Endothelial cell of hepatic sinusoid (primary cell): ENCODE measurements around the gene PRRC2B.

Experiments used
- in situ Hi-C: cut with HindIII; loops from 2 replicates; pipeline ENCODE4 v1.10.0; 2017; ENCODE audit warnings: low sequenced_read_pairs

PRRC2B gene

DNA sequence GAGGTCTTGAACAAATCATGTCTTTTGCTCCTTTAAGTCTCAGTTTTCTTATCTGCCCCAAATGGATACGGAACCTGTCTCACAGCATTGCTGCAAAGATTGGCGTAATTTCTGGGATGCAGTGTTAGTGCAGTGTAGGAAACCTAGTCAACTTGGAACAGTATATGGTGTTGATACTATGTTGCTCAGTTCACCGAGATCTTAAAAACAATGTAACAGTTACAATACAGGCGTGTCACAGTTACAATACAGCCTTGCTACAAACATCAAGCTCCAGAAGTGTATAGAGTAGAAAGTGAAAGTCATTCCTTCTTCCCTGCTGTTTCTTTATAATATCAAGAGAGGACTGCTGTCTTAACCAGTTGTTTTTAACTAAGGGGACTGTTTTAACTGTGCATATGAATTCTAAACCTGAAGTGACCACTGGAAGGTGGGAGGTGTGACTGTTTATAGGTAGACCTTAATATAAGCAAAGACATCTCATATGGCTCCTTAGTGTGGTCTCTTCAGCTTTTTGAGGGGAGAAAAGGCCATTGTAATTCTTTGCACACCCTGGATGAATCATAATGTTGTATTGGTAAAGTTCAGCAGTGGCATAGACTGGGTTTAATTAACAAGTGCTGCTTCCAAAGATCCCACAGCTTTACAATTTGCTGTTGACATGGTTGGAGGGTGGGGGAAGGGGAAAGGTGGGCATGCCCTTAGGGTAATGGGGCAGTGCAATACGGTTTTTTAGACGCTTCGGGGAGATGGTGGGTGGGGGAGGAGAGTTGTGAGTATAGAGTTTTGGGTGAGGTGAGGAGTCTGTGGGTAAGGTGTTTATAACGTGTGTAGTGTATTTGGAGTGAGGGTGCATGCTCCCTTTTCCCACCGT is 12.9 kb downstream of the PRRC2B start:
- in situ Hi-C loops, result no loop called here

DNA sequence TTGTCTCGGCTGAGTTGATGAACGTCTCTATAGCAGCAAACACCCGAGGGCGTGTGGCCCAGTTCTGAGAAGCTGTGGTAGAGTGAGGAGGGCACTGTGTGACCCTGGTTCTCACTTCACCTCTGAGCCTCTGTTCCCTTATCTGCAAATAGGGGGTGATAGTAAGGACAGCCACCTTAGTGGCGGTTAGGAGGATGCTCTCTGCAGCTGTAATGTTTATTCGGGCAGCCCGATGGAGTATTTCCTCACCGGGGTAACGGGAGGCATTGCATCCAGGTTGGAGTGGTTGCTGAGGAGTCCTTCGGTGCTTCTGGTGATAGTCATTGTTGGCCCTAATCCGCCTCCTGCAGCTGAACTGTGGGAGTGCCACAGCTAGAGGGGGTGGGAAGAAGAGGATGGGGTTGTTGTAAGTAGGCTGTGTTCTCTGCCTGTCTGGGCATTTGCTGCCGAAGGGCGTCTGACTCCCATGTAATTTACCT is 13.9 kb downstream of the PRRC2B start:
- in situ Hi-C loops, result no loop called here

DNA sequence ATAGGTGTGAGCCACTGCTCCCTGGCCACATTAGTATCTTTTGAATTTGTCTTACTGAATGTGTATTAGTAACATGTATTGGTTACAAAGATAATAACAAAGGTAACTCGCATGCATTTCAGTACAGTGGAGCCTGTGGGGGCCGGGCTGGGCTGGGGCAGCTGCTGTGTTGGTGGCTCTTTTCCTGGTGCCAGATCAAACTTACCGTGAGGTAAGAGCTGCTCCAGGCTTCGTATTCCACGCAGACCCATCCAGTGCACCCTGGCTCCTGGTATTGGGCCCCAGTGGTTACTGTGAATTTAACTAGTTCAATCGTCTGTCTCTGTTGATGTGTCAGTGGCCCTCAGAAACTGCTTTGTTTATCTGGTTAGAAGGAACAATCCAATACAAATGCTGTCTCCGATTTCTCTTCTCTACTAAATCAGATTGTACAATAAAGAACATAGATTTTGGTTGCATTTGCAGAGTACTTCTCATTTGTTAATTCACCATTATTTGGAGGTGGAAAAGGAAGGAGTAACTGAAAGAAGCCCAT is 15.6 kb downstream of the PRRC2B start:
- in situ Hi-C loops, result no loop called here

DNA sequence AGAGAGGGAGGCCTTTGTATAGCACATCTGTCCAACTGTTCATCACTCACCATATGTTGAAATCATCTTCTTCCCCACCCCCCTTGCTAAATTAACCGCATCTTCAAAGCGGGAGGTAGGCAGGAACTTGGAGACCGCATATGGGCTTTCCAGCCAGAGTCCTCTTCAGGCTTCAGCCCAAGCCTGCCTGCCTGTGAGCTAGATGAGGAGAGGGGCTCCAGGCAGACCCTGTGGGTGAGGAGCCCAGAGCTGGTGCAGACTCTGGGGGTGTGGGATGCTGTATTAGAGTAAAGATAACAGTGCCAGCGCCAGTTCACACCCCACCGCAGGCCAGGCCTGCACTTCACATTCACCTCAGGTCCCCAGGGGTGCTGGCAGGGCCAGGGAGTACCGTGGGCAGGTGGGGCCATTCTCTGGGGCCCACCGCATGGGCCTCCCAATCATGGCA is 16.2 kb downstream of the PRRC2B start:
- in situ Hi-C loops, result no loop called here

DNA sequence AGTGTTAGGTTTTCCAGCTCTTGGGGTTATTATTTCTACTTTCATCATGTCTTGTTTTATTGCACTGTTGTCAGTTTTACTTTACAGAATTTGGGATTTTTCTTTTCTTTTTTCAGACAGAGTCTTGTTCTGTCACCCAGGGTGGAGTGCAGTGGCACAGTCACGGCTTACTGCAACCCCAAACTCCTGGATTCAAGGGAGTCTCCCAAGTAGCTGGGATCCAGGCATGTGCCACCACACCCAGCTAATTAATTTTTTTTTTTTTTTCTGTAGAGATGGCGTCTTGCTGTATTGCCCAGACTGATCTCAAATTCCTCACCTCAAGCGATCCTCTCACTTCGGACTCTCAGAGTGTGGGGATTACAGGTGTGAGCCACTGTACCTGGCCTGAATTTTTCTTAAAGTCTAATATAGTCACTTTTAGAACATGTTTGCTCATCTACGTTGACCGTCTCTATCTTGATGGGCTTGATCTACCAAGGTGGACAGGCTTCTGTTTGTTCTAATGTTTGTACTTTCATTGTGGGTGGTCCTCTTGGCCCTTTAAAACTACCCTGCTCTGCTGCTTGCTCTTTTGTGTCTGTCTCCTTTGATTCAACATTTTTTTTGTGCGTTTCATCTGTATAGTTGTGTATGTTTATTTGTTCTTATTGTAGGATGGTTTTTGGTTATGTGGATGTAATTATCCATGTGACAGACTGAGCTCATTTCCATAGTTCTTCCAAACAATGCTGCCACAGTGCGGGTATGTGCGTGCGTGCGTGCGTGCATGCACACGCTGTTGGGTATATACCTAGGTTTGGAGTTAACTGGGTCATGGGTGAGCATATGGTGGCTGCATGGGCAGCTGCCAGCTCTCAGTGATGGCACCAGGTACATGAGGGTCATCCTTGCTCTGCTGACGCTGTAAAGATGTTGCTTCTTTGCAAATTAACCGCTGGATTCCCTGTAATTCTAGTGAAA is 18.1 kb downstream of the PRRC2B start:
- in situ Hi-C loops, result no loop called here

DNA sequence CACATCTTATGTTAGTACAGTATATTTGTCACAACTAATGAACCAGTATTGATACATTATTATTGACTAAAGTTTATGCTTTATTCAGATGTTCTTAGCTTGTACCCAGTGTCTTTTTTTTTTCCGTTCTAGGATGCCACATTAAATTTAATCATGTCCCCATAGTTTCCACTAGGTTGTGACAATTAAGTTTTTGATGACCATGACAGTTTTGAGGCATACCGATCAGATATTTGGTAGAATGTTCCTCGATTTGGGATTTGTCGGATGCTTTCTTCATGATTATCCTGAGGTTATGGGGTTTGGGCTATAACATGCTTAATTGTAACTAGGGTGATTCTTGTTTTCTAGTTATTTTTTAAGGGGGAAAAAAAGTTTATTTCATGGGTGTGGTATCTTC is 22.6 kb downstream of the PRRC2B start:
- in situ Hi-C loops, result no loop called here

DNA sequence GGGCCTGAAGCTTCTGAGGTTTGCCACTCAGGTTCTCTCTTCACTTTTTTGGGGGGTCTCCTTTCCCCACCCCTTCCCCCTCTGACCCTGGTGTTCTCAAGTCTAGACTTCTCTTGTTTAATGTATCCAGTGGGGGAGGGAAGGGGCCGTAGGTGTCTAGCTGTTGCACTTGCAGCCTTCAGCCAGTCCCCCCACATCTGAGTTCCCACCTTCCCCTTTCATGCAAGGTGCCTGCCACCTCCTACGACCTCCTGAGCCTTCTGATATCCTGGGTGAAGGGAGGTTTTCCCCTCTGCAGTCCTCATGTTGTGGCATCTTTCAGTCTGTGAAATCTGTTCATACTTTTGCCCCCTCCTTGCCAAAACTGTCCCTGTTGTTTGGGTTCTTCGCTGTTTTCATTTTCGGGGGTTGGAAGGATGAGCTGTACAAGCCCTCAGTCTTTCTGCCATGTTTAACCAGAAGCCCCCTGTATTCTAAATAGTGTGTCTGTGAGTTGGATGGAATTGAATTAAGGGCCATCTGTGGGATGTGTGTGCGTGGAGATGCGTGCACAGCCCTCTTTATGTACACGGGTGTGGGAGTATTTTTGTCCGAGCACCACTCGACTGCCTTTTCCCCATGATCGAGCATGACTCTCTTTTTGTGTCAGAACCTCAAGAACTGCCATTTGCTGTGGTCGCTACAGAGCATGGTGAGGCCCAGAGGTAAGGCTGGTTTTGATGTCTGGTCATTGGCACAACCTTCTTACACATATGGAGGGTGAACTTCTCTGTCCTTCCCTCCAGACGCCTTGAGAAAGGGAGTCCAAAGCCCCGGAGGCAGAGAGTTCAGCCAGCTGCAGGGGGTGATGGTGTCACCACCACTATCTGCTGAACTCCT is 23.6 kb downstream of the PRRC2B start:
- in situ Hi-C loops, result no loop called here

DNA sequence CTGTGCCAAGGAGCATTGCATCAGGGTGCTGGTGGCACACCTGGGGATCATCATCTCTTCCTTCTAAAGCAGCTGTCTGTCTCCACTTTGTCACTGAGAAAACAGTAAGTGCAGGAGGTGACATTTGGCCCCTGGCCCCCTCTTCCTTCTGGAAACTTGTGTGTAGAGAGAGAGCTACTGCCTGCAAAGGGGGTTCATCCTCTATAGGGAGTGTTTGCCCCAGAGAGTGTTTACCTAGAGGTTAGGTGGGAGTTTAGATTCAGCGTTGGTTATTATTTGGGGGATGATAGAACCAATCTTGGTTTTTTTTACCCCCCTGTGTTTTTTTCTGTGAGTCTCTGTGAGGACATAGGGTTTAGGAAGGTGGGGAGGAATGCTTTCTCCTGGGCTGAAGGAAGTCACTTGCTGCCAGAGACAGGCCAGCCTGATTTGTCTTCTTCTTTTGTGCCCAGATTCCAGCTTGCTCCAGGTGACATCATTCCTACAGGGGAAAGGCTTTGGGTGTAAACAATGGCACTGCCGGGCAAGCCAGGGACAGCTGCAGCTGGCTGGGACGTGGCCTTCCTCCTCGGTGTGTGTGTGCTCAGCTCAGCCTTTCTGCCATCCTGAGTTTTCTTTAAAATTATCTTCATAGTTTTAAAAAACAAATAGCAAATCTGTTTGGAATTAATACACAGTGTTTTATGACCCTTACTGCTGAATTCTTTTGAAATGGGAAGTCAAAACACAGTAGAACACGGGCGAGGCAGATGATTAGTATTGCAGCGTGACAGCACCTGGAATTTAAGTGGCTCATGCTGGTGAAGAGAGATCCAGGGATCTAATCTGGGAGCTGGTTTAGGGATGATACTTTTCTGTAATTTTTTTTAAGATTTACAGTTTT is 24.5 kb downstream of the PRRC2B start:
- in situ Hi-C loops, result no loop called here

DNA sequence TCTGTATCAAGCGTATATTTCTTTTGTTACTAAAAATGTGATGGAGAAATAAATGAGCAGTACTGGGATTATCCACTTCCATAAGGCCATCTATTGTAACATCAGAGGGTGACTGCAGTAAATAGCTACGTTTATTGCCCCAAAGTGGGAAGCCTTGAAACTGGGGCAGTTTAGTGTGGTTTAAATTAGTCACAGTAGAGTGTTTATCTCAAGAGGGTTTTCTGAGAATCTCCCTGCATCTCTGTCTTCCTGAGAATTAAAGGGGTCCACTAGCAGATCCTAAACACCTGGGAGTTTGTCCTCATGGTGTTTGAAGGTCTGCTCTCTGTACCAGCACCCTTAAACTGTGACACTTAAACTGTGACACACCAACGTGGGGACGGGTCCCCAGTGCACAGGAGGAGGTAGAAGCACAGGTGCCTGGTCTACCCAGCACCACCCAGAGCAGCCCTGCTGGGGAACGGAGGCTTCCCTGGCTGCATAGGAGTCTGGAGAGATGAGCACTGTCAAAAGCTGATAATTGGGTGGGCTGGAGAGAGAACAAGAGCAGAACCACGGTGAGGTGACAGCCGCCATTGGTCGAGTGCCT is 25.2 kb downstream of the PRRC2B start:
- in situ Hi-C loops, result no loop called here

DNA sequence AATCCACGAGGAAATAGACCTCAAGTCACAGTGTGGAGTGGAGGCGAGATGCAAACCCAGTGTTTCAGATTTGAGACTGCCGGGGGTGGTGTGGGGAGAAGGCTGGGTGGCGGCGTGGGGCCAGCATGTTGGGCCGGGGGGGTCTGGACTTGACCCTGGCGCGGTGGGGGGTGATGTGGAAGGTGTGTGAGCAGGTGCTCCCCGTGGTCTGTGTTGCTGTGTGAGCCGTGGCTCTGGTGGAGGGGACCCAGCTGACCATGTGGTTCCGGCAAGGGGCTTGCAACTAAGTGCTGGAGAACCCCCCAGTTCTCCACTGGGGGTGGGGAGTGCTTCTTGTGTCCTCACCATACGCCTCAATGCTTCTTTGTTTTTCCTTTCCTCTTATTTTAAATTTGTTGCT is 25.8 kb downstream of the PRRC2B start:
- in situ Hi-C loops, result no loop called here

DNA sequence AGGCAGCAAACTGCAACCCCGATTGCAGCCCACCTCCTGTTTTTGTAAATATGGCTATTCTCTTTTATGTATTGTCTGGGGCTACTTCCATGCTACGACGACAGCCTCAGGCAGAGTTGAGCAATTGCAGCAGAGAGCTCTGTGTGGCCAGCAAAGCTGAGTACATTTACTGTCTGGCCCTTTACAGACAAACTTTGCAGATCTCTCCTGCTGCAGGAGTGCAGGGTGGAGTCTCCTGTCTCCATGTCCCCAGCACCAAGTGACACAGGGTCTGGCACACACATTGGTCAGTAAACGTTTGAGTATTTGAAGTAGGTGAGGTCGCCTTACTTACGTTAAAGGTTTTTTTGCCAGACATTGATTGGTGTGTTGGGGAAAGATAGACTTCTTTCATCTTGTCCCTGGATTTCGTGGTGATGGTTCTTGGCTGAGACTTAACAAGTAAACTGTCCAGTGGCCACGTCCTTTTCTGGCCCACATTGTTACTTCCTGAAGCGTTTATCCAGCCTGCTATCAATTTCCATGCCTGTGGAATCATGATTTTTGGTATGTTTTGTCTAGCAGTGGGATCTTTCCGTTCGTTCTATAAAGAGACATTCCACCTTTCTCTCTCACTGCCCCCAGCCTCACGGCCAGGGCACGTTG is 27.2 kb downstream of the PRRC2B start:
- in situ Hi-C loops, result no loop called here

DNA sequence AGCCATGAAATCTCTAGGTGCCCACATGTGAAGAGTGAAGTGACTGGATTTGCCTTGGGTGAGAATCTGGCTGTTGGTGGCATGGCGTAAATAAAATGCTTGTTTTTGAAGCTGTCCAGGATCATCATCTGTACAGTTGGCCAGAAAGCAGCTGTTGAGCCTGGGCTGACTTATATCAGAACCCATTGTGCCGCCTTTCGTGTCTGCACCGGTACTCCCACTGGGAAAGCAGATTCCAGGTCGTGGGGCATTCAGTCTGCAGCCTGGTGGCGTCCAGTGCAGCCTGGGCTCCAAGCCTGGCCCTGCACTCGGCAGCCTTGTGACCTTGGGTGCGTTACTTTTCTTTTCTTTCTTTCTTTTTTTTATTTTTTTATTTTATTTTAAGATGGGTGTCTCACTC is 27.8 kb downstream of the PRRC2B start:
- in situ Hi-C loops, result no loop called here

DNA sequence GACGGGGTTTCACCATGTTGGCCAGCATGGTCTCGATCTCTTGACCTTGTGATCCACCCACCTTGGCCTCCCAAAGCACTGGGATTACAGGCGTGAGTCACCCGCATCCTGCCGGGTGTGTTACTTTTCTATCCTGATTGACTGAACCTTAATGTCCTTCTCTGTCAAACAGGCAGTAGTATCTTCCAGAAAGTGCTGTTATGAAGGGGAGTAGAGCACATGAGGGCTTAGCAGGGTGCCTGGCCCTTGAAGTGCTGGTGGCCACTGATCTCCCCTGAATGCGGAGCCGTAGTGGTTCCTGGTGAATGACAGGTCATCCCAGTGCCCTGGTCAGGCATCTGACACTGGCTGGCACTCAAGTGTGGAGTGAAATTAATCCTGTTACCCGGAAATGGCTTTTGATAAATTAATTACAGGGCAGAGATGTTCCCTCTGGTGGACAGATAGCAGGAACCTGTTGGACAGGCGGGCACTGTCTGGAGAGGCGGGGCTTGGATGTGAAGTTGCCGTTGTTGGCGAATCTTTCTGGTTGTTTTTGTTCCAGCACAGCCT is 28.4 kb downstream of the PRRC2B start:
- in situ Hi-C loops, result no loop called here

DNA sequence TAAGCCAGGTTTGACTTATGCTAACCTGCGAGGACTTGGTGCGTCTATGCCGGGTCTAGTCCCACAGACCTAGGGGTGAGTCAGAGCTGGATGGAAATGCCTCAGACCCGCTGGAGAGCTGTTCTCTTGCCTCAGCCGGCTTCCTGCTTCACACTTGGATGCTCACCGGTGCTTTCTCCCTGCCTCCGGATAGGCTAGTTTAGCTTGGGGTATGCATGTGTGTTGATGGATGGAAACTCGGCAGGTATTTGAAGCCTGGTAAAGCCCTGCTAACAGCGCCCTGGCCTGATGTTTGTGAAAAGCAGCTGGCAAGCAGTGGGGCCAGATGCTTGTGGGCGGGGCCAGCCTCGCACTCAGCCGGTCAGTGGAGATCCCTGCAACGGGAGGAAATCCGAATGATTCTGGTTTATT is 29.3 kb downstream of the PRRC2B start:
- in situ Hi-C loops, result no loop called here

DNA sequence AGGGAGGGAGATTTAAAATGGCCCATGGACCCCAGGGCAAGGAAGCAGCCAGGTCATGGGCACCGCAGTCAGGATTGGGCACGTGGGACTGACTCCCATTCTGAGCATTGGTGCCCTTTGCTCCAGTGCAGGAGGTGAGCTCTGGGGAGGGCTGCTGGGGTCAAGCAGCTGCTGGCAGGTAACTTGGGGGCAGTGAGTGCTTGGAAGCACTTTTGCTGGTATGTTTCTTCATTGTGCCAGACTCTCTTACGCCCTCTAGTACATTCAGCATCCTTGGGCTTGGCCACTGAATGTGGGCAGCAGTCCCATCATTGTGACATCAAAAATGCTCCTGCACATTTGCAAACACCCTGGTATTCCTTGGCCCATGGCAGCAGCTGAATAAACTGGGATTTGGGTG is 32.7 kb downstream of the PRRC2B start:
- in situ Hi-C loops, result loop anchor here (5.0 kb wide), 1 partner anchor 34 kb away; the partner anchor contains the start of gene PRRC2B

DNA sequence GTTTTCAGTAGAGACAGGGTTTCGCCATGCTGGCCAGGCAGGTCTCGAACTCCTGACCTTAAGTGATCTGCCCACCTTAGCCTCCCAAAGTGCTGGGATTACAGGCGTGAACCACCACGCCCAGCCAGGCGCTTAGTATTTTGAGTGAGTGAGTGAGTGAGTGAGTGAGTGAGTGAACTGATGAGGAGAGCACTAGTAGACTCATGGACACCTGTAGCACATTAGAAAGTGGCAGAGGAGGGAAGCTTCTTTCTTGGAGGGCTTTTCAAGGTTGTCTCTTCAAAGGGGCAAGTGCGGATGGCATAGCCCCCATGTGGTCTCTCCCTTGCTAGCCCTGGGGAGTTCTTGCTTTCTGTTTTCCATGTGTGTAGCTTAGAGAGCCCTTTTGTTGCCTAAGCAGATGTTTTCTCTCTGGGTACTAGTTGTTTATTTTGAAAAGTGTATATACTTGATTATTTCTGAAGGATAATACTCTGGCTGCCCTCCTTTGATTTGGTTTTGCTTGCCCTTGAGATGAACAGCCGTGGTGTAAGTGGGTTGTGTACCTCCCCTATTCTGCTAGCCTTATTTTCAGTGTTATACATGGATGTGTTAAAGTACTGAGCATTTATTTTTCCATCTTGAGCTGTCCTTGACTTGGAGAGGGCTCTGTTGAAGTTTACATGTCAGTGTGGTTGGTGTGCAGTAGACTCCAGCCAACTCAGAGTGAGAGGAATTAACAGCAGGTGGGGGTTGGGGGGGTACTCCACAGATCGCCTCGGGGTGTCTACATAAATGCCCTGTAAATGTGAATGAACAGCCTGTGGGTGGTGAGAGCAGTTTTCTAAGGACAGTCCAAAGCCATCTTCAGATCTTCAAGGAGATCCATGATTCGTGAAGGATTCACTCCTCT is 35.5 kb downstream of the PRRC2B start:
- in situ Hi-C loops, result loop anchor here (5.0 kb wide), 1 partner anchor 37 kb away; the partner anchor contains the start of gene PRRC2B

DNA sequence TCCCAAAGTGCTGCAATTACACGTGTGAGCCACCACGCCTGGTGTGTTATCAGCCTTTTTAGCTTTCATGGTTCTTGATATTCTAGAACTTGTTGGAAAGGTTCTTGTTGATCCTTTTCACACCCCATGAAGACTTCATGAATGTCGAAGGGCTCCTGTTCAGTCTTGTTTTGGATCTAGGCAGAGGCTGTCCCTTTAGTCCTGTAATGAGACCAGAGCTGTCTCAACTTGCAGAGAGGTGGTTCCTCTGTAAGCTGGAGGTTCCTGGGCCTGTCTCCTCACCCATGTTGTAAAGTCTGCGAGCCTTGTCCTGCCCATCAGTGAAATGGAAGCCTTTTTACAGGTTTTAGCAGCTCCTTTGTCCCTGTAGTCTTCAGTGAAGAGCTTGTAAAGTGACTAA is 38.2 kb downstream of the PRRC2B start:
- in situ Hi-C loops, result no loop called here
